ENCODE results near the gene HDAC4.

GRCh38 chr2:239442192-239442591 lies 41.4 kb upstream of the HDAC4 start:
- TF ChIP-seq POLR2A (IDR thresholded peaks at IDR 0.05) (no peak), CTCF (IDR thresholded peaks at IDR 0.05) (no peak)

Measured in testis (tissue), 2 donors.